GM12878 (cell line): Measurements from ENCODE around the gene TCOF1. TPM values are rescaled to one million over a fixed set of nuclear protein-coding genes. Genes with fewer than 3 reads are reported as not detected.

ENCODE experiments used
- BMI1 ChIP-seq: fragments of 450-650 bp; IDR thresholded peaks from 2 replicates; pipeline ENCODE4 v1.6.1; 2016; ENCODE audit warnings: mild to moderate bottlenecking, moderate library complexity, borderline replicate concordance
- CBFB ChIP-seq: IDR thresholded peaks from 2 replicates; pipeline ENCODE4 v1.6.1; 2016; ENCODE audit warnings: antibody characterized with exemption, low read depth
- JUNB ChIP-seq: IDR thresholded peaks from 2 replicates; pipeline ENCODE4 v1.6.1; 2016; ENCODE audit warnings: antibody characterized with exemption, mild to moderate bottlenecking
- NFXL1 ChIP-seq: fragments of 450-650 bp; IDR thresholded peaks from 2 replicates; pipeline ENCODE4 v1.6.1; 2017; ENCODE audit warnings: antibody characterized with exemption, mild to moderate bottlenecking, borderline replicate concordance
- NR2F1 ChIP-seq: fragments of 450-650 bp; conservative IDR thresholded peaks from 2 replicates; pipeline ENCODE4 v1.6.1; 2017; ENCODE audit warnings: mild to moderate bottlenecking
- POLR2A ChIP-seq: IDR thresholded peaks from 2 replicates; pipeline ENCODE4 v1.6.1; 2011; ENCODE audit warnings: low read depth, mild to moderate bottlenecking, low read length
- POLR2AphosphoS5 ChIP-seq: IDR thresholded peaks from 2 replicates; pipeline ENCODE4 v1.6.1; 2011; ENCODE audit warnings: mild to moderate bottlenecking, low read length, inconsistent platforms
- POU2F2 ChIP-seq: IDR thresholded peaks from 3 replicates; pipeline ENCODE4 v1.6.1; 2011; ENCODE audit warnings: low read depth, mild to moderate bottlenecking, low read length, borderline replicate concordance
- PRDM15 ChIP-seq: fragments of 450-650 bp; formaldehyde crosslinking; IDR thresholded peaks from 2 replicates; pipeline ENCODE4 v1.4.0; 2020; ENCODE audit warnings: mild to moderate bottlenecking, moderate library complexity
- SIN3A ChIP-seq: IDR thresholded peaks from 2 replicates; pipeline ENCODE4 v1.6.1; 2012; ENCODE audit warnings: low read depth, low read length, improper control_type of control experiment
- SMC3 ChIP-seq: IDR thresholded peaks from 2 replicates; pipeline ENCODE4 v1.6.1; 2011; ENCODE audit warnings: low read length, improper control_type of control experiment, borderline replicate concordance
- TAF1 ChIP-seq: IDR thresholded peaks from 2 replicates; pipeline ENCODE4 v1.6.1; 2011; ENCODE audit warnings: mild to moderate bottlenecking, low read depth, low read length, borderline replicate concordance
- polyA plus RNA-seq, 11 experiments: library from polyadenylated mRNA; depleted of rRNA in 4 of 11; unstranded in 6 of 11; stranded (reverse) in 5 of 11; fragments of >200 nt; fragmentation: Nextera tagmentation in 4 of 11; fragmentation: Illumina TruSeq in 1 of 11; extraction: Ambion mirVana in 4 of 11; extraction: Trizol in 1 of 11; gene quantifications; 1 replicate in 1 of 11; 2 replicates in 10 of 11; pipeline versions ENCODE4 v1.2.1 to v1.2.3, GENCODE V29; 2011 to 2016; ENCODE audit warnings: inconsistent platforms in 2 of 11, missing spikeins in 2 of 11, low read depth in 1 of 11
- total RNA-seq, 4 experiments: library from RNA; depleted of rRNA in 3 of 4; stranded (reverse); fragments of >200 nt in 3 of 4; fragmentation: Illumina TruSeq in 1 of 4; extraction: Trizol in 1 of 4; gene quantifications; 2 replicates each; pipeline versions ENCODE4 v1.2.1 to v1.2.3, GENCODE V29; 2013 to 2021

TCOF1 gene
- total and polyA plus RNA-seq, 10 of the 15 experiments (the other 5 are each of a cell fraction or from before 2014, with no cell fraction given) = 8.7 to 83.9 (median 38.9) TPM

DNA sequence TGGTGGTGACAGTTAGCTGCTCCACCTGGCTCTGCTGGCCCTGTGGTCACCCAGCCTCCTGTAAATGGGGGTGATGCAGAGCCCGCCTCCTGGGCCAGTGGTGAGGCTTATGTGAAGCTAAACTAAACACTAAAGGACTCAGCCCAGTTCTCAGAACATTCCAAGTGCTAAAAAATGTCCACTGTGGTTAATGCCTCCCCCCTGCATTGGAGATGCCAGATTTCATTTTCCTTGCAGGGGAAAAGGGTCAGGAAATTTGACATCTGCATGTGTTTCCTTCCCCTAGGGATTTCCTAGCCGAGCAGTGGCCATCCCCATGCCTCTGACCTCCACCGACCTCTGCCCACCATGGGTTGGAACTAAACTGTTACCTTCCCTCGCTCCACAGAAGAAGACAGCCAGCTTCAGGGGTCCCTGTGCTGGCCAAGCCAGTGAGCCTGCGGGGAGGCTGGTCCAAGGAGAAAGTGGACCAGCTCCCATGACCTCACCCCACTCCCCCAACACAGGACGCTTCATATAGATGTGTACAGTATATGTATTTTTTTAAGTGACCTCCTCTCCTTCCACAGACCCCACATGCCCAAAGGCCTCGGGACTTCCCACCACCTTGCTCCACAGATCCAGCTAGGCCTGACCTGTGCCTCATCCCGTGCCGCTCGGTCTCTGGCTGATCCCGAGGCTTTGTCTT is 42.2 kb downstream of the TCOF1 start (continued):
- TF ChIP-seq JUNB (peak; percentile 17; the same call in 1 of the 2 replicates), SIN3A (no peak), PRDM15 (CRISPR knock-in tag) (0 out of 2 replicates have a peak, but pooled peaks have one; percentile 54), POLR2AphosphoS5 (peak; percentile 18), NR2F1 (peak; percentile 75), BMI1 (peak; percentile 64; the same call in 1 of the 2 replicates), NFXL1 (0 out of 2 replicates have a peak, but pooled peaks have one; percentile 20), CBFB (peak; percentile 66; the same call in 1 of the 2 replicates), SMC3 (no peak), TAF1 (peak; percentile 19; the same call in 1 of the 2 replicates), POLR2A (peak; percentile 33), POU2F2 (peak; percentile 34)
